Stimulated activated CD4-positive, alpha-beta T cell treated with anti-CD3 and anti-CD28 coated beads, Interleukin-15, amount 100 ng/mL, for 24 hours (primary cell): ENCODE data around the gene RNF150.

ENCODE experiments used
- DNase-seq: peaks from one replicate; pipeline ENCODE4 v3.0.0-alpha.2; 2020

The RNF150 gene

DNA sequence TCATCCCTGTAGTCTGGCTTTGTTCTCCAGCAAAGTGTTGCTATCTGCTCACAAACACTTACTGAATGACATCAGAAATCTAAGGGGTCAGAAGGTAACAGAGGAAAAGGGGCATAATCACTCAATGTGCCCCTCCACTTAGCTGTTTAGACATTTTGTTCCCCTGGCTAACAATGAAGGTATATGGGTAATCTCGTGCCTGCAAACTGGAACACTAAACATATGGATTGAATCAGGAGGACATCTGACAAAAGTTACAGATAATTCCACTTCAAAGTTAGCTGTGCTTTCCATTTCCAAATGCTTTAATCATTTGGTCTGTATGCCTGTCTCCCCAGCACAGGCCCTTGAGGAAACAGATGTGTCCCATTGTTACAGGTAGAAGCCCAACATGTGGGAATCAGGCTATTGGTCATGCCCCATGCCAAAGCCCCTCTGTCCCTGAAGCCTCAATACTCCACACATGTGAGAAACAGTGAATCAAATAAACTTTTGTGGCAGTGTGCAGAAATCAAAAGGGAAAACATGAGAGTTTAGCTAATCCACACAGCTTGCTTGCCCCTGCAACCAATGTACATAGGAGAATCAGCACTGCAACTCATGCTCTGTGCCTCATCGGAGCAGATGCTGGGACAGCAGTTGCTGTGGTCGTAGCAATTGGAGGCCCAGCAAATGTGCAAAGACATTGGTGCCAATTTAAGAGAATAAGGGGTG is 111.7 kb downstream of the RNF150 start:
- no peak for DNase-seq

DNA sequence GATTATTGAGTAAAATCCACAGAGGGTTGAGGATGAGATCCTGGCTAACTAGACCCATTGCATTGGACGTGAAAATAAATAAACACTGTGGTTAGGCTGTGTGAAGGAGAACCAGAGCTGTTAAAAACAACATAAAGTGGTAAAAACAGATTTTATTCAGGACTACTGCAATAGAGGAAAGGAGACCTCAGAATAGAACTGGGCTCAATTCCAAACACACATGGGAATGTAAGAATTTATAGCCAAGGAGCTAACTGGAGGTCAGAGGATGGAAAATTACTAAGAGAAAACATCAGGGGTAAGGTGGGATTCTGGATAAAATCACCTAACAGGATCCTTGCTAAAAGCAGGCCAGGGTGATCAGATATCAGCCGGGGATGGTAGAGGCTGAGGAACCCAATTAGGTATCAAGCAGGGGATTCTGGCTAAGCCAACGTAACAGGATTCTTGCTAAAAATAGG is 112.4 kb downstream of the RNF150 start:
- DNase-seq, result no peak

DNA sequence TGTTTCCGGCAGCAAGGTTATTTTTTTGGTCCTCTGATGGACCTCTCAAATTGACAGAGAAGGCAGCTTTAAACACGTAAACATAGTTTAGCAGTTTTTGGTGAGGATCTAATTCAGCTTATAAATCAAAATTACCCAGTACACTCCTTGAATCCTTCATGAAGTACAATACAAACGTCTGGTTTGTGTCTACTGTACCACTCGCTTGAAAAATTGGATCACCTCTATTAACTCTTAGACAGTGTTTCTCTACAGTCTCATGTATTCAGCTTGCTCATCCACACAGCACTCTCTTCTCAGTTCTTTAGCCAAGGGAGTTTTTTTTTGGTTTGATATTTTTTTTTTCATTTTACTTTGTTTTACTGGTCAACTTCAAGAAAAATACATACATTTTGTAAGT is 113.5 kb downstream of the RNF150 start:
- no peak for DNase-seq

DNA sequence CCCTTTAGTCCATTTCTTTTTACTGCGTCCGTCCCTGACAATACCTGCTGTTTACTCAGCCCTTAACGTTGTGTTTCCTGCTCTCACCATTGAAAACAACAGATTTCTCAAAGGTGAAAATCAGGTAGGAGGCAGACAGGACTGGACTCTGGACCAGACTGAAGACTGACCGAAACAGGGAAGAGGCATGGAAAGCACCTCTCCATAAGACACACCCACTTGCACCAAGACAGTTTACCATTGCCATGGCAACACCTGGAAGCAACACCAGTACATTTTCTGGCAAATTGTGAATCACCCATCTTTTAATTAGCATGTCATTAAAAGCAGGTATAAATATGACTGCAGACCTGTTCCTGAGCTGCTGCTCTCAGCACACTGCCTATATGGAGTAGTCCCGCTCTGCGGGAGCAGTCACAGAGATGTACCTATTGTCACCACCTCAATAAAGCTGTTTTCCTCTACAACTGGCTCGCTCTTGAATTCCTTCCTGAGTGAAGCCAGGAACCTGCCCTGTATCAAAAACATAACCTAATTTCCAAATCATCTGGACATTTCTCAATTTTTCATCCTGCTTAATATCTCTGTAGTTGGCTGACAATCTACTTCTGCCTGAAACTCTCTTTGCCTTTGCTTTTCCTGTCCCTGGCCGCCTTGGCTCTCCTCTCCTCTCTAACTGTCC is 117.0 kb downstream of the RNF150 start:
- DNase-seq, result no peak

DNA sequence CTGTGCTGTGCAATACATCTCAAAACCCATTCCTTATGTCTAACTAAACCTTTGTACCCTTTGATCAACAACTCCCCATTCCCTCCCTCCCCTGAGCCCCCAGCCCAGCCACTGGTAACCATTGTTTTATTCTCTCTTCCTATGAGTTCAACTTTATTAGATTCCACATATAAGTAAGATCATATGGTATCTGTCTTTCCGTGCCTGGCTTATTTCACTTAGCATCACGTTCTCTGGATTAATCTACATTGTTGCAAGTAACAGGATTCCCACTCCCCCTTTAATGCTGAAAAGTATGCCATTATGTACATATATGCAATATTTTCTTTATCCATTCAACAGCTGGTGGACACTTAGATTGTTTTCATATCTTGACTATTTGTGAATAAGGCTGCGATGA is 119.4 kb downstream of the RNF150 start:
- no peak for DNase-seq

DNA sequence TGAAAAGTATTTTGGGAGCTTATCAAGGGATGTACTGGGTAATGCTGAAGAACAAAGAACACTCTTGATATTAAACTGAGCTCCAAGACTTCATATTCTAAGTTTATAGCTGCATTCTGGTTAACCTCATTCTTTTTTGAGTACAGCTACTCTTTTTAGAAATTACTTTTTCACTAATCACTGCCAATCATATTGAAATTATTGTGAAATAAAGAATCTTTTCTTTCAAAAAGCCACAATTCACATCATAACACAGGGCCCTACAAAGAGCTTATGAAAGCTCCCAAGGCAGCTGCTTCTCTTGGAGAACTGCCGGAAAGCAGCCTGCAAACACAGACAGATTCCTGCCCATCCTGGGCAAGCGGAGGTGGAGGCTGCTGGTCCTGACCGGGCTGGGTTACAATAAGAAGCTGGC is 121.4 kb downstream of the RNF150 start:
- no peak for DNase-seq

DNA sequence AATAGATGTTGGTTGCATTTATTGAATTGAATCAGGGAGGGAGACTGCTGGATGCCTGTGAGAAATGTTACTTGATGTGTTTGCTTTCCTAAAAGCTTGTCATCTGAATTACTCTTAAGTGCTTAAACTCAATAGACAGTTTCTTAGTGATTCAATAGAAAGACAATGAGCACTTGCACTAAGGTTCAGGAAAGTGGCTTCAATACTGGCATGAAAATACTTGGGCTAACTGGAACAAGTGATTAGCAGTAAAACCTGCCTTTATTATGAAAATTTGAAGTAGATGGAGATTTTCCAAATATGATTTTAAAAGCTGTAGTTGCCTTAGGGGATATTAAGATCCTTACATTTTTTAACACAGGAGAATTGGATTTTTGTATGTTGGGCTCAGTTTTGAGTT is 123.3 kb downstream of the RNF150 start:
- DNase-seq, result no peak

DNA sequence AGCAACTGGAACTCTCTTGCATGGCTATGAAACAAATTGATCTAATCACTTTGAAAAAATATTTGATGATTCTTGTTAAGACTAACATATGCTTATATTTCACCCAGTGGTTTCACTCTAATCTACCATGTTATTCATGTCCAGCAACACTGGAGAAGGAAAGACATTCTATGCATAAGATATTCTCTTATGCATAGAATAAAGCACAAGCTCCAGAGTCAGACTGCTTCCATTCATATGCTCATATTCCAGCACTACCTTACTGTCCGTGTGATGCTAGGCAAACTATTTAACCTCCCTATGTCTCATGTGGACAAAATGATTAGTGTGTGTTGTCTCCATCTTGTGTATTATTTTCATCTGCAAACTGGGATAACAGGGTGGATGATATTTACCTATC is 124.1 kb downstream of the RNF150 start:
- DNase-seq, result no peak

DNA sequence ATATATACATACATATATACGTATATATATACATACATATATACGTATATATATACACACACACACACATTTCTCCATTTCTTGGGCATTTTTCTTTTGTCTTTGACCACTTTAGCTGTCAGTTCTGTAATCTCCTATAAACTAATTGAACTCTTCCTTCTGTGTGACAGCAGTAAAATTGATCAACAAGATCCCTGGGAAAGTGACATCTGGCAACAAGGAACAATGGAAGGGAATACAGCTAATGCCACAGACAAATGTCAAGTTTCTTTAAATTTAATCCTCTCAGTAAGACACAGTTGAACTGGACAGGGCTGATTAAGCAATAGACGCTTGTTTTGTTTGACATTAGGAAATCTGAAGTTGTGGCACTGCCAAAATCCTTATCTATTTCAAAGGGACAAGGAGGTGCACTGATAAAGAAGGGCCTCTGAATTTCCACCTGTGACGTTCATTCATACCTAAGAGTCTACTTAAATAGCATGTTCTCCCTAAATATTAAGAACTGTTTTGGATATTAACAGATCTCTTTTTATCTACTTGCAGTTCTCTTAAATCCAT is 126.9 kb downstream of the RNF150 start:
- no peak for DNase-seq

DNA sequence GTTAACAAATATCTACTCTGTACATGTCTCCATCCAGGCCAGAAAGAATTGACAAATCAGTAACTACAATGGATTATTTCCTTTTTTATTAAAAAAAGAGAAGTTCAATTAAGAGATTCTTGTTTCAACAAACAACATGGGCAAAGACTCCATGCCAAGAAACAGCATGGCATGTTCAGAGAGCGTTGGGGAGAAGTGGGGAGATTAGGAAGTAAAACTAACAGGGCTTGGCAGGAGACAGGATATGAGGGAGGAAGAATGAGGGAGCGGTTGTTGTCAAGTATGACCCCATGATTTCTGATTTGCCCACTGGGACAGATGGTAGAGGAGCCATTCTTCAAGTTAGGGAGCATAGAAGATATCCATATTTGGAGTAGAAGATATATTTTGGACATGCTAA is 128.4 kb downstream of the RNF150 start:
- DNase-seq, result no peak

DNA sequence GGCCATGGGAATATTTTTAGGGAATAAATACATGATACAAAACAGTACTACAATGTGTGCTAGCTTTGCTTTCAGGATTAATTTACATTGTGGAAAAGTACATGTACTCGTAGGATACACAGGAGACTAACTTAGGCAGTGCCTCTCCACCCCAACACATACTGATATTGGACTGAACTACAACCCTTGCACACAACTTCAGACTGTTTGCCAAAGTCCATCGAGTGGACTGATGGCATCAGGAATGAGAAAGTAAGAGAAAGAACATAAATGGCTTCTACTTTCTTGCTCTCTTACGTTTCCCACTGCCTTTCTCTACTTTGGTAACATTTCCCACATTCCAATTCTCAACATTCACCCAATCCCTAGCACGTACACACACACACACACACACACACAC is 130.1 kb downstream of the RNF150 start:
- DNase-seq, result no peak

DNA sequence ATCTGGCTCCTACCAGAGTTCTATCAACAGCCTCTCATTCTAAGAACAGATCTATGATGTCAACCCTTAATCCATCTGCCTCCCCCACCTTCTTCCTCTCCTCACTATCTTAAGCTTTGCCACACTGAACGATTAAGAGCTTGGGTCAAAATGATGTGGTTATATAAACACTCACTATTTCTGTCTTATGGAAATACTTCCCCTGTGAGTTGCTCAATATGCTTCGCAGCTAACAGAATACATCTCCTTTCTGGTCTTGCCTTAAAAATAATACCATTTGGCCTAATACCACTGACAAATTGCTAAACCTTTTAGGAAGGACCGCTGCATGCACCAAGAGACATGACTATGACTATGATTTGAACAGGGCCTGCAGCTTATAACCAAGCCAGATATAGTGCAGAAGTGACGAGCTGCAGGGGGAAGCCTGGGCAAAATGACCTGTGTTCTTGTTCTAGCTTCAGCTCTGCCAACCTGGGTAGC is 130.9 kb downstream of the RNF150 start:
- no peak for DNase-seq

DNA sequence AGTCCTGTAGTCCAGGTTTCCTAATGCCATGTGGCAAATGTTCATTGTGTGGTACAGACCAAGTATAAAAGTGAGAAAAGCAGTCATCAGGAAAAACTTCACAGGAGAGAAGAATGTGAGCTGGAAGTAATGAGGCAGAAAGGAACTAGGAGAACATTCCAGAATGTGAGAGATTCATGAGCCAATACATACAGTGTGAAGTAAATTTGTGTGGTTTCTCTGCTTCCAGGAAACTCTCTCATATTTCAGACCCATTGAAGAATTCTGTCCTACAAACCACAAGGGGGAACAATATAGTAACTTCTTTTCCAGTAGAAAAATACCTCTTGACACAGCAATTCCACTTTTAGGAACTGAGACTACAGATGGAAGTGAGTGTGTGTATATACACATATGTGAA is 136.5 kb downstream of the RNF150 start:
- no peak for DNase-seq

DNA sequence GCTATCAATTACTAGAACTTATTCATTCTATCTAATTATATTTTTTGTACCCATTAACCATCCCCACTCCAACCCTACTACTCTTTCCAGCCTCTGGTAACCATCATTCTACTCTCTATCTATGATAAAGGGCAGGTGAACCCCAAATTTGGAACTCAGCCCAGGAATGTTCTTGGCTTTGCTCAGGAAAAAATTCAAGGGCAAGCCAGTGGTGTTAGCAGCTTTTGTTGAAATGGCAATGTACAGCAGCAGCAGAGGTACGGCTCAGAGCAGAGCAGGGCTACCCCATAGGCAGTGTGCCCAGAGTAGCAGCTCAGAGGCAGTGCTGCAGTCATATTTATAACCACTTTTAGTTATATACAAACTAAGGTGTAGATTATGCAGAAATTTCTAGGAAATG is 138.2 kb downstream of the RNF150 start:
- DNase-seq, result no peak

DNA sequence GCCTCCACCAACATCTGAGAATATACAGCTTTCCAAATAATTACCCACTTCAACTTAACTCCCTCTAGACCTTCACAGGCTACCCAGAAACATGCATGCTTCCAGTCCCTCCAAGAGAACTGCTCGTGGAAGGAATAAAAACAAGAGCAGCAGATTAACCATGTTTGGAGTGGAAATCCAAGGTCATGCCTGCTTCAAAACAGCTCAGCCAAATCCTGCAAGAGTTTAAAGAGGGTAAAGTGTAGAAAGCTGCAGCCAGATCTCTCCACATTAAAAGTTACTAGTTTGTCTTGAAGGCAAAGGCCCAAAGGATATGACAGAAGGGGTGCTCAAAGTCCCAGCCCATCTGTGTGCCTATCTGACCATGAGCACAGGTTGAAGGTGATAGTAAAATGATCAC is 139.3 kb downstream of the RNF150 start:
- no peak for DNase-seq

DNA sequence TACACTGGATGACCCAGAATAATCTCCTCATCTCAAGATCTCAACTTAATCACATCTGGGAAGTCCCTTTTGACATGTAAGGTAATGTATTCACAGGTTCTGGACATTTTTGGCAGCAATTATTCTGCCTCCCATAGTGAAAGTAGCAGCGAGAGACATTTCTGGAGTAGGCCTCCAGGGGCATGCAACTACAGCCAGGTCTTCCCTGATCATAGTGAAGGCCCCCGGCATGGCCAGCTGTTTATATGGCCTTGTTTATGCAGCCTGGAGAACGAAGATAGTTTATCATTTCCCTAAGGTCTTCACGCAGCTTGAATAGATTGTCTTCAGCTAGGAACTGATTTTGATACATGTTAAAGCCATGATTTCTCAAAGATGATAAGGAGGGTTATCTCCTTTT is 139.9 kb downstream of the RNF150 start:
- DNase-seq, result no peak

DNA sequence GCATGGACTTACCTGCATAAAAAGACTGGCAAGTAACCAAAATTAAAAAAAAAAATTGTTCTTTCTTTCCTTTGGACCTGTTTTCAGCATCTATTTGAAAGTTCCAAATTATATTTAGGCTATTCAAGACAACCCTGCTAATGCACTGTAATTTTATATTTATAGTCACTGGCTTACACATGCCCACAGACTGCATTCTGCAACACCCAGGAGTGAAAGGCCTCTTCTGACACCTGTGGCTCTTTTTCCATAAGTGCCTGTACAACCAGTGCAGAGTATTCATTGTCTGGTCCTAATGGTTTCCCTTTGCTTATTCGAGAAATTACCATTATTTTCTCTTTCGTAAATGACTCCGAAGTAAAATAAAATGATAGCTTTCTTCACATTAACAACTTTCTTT is 143.3 kb downstream of the RNF150 start:
- DNase-seq, result no peak

DNA sequence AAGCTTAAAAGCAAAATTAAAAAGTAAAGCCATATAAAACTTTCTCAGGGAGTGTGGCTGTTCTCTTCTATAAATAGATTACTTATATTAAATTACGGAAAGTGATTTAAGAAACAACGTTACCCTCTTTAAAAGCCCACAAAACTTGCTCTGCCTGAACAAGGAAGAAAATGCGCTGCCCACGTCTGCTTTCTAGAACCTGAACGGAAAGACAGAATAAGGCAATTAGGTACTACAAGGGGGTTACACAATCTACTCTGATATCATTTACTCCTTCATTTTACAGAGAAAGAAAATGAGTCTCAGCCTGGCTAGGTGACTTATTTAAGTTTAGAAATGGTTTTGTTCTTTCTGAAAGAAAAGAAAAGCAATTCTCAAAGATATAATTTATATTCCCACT is 147.2 kb downstream of the RNF150 start:
- no peak for DNase-seq

DNA sequence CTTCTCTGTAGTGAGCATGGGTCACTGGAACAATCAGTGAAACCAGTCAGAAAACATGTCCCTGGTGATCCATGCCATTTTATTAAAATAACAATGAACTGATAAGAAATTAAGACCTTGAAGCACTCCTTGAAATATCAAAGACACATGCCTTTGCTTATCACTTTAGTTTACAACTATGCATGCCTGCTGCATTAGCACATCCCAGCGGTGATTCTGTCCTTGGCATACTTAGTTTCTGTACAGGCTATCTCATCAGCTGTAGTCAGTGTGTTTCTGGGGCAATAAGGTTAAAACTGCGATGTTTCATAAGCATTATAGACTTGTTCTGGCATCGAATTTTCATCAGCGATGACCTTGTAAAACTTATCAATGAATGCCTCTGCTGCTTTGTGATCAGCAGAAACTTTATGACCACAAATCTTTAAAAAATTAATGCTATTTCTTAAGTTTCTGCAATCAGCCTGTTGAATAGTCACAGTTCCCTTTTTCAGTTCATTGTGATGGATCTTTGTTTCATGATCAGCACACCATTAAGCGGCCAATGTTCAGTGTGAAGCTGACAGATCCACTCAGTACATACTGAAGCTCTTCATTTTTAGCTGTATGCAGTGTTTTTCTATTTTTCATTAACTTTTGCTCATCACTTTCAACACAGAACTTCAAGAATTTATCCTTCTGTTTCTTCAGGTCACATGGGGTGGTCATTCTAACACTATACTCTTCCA is 150.5 kb downstream of the RNF150 start:
- DNase-seq, result no peak

DNA sequence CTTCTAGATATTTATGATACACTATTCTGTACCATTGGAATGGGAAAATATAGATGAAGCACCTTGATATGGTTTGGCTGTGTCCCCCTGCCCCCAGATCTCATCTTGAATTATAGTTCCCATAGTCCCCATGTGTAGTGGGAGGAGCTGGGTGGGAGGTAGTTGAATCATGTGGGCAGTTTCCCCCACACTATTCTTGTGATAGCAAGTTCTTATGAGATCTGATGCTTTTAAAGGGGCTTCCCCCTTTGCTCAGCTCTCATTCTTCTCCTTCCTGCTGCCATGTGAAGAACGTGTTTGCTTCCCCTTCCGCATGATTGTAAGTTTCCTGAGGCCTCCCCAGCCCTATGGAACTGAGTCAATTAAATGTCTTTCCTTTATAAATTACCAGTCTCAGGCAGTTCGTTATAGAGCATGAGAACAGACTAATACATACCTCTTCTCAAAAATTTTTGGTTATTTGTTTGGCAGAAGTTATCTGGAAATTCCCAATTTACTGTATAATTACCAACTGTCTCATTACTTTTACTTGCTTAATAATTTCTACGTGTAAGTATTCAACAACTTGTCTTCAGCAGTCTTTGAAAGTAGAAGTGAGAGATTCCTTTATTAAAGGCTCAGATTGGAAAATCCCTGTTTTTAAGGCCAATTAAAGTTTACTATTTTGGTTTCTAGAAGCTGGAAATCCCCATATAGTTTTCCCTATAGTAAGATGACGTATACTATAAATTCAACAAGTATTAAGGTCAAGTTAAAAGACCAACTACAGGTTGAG is 152.7 kb downstream of the RNF150 start:
- DNase-seq, result no peak

DNA sequence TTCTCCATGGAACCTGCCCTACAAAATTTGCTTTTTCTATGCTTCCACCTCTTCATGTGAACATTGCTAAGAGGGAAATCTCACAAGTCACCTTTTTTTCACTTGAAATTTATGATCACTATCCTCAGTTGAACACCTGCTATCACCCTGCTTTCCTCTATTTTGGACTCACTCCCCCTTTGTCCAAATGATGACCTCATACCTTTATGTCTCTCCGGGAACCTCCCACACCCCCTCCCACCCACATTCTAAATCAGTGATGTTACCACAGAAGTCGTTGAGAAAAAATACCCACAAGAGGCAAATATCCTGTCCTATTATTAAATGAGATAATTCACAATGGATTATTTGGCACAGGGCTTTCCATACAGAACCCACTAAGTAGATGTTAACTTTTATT is 156.5 kb downstream of the RNF150 start:
- no peak for DNase-seq

DNA sequence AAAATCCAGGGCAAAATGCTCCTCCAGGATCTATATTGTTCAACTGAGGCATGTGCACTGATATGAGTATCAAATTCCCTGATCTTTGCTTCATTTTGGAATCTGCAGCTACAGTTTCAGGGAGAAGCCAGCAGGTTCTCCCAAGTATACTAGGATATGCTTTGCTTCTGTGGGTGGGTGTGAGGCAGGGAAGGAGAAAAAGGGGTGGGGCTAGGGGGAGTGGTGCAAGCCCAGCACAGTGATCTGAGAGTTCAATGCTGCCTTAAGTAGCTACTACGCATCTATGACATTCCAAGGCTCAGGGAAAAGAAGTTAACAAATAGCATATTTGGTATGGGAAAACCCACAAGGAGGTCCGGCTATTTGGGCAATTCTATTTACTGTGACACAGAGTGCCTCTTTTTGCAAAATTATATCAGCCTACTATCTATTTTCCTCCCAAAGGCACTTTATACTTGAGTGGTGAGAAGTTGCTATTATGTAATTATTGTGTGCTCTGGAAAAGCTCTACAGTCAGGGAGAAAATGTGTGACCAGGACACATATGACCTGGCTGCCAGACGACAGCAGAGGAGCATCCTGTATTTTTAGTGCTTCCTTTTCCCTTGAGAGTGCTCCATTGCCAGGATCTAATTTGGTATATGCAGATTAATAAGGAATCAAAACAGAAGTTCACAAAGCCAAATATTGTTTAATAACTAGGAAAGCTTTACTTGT is 162.0 kb downstream of the RNF150 start:
- no peak for DNase-seq
